CD14-positive monocyte (primary cell): ENCODE measurements around the gene PADI4. TPM values are rescaled to one million over a fixed set of nuclear protein-coding genes. Genes with fewer than 3 reads are reported as not detected.
A peak's percentile ranks its signal among the peaks of the same experiment; 100 is the strongest.
"Not testable (repeated sequence)": the region's sequence is repeated elsewhere in the genome, so short reads cannot be mapped to it uniquely, and the experiment has no call there.

Source experiments
- DNase-seq, 3 donors: peaks; one replicate each; pipeline ENCODE4 v3.0.0-alpha.2; 2011 to 2022
- H2AFZ ChIP-seq: 2 replicates; pipeline ENCODE4 v1.6.0; 2012; ENCODE audit warnings: mild to moderate bottlenecking, low read depth, low read length, inconsistent platforms; ENCODE audit not compliant: insufficient read depth, poor library complexity, severe bottlenecking
- H3K27ac ChIP-seq, 2 donors: 1 replicate in 1 of 2; 2 replicates in 1 of 2; pipeline ENCODE4 v1.5.1; 2012 to 2013; ENCODE audit warnings: low read length in 2 of 2, control low read depth in 1 of 2, inconsistent platforms in 1 of 2, low read depth in 1 of 2, mild to moderate bottlenecking in 1 of 2
- H3K27me3 ChIP-seq, 2 donors: one replicate each; pipeline versions ENCODE4 v1.6.0 to v1.6.1; 2011 to 2013; ENCODE audit warnings: low read length in 2 of 2; ENCODE audit not compliant: control insufficient read depth in 2 of 2, insufficient read depth in 2 of 2
- H3K36me3 ChIP-seq, 2 donors: replicated peaks in 1 of 2; 1 replicate in 1 of 2; 2 replicates in 1 of 2; pipeline versions ENCODE4 v1.5.1 to v1.6.1; 2012 to 2013; ENCODE audit warnings: low read length in 2 of 2, control low read depth in 1 of 2, inconsistent platforms in 1 of 2, mild to moderate bottlenecking in 1 of 2; ENCODE audit not compliant: insufficient read depth in 2 of 2, control insufficient read depth in 1 of 2
- H3K4me1 ChIP-seq, 2 donors: 1 replicate in 1 of 2; 2 replicates in 1 of 2; pipeline versions ENCODE4 v1.5.1 to v1.6.1; 2012 to 2013; ENCODE audit warnings: low read length in 2 of 2, control low read depth in 1 of 2, inconsistent platforms in 1 of 2, mild to moderate bottlenecking in 1 of 2, moderate library complexity in 1 of 2; ENCODE audit not compliant: insufficient read depth in 2 of 2, control insufficient read depth in 1 of 2
- H3K4me2 ChIP-seq: replicated peaks from 2 replicates; pipeline ENCODE3; 2012; ENCODE audit warnings: low read length, moderate library complexity, mild to moderate bottlenecking; ENCODE audit not compliant: poor library complexity, severe bottlenecking; ENCODE audit errors: extremely low read depth
- H3K4me3 ChIP-seq, 3 experiments: fragments of 200-600 bp in 1 of 3; sonication (generic) in 1 of 3; replicated peaks in 1 of 3; 1 replicate in 2 of 3; 2 replicates in 1 of 3; pipeline ENCODE4 v1.5.1; 2011 to 2013; ENCODE audit warnings: low read length in 3 of 3, mild to moderate bottlenecking in 3 of 3, control low read depth in 2 of 3, low read depth in 2 of 3, inconsistent platforms in 1 of 3, moderate library complexity in 1 of 3
- H3K79me2 ChIP-seq: 2 replicates; pipeline ENCODE4 v1.6.0; 2012; ENCODE audit warnings: mild to moderate bottlenecking, control low read depth, inconsistent platforms, low read length, moderate library complexity; ENCODE audit not compliant: insufficient read depth
- H3K9ac ChIP-seq: 2 replicates; pipeline ENCODE4 v1.6.0; 2017; ENCODE audit warnings: low read length, mild to moderate bottlenecking; ENCODE audit not compliant: insufficient read depth, poor library complexity, severe bottlenecking
- H3K9me3 ChIP-seq, 2 donors: replicated peaks in 1 of 2; 1 replicate in 1 of 2; 2 replicates in 1 of 2; pipeline versions ENCODE4 v1.5.1 to v1.6.1; 2012 to 2013; ENCODE audit warnings: low read length in 2 of 2, control low read depth in 1 of 2; ENCODE audit not compliant: control insufficient read depth in 1 of 2, insufficient read depth in 1 of 2
- H4K20me1 ChIP-seq: 2 replicates; pipeline ENCODE4 v1.6.0; 2012; ENCODE audit warnings: mild to moderate bottlenecking, low read length, control low read depth, moderate library complexity; ENCODE audit not compliant: insufficient read depth
- H3K27ac Mint-ChIP-seq, 7 donors: one replicate each; pipeline ENCODE4 v1.8.0; 2020; ENCODE audit warnings: mild to moderate bottlenecking in 7 of 7, mixed read lengths in 7 of 7, moderate library complexity in 6 of 7, inconsistent platforms in 2 of 7
- H3K27me3 Mint-ChIP-seq, 3 donors: one replicate each; pipeline ENCODE4 v1.8.0; 2021 to 2022; ENCODE audit warnings: low read depth in 3 of 3, mild to moderate bottlenecking in 3 of 3, mixed read lengths in 3 of 3, moderate library complexity in 3 of 3, inconsistent platforms in 1 of 3
- H3K36me3 Mint-ChIP-seq, 2 donors: one replicate each; pipeline ENCODE4 v1.8.0; 2020; ENCODE audit warnings: mixed read lengths in 2 of 2, inconsistent platforms in 1 of 2, mild to moderate bottlenecking in 1 of 2
- H3K4me1 Mint-ChIP-seq: one replicate; pipeline ENCODE4 v1.8.0; 2020; ENCODE audit warnings: mild to moderate bottlenecking, mixed read lengths
- H3K4me3 Mint-ChIP-seq, 2 donors: one replicate each; pipeline ENCODE4 v1.8.0; 2020; ENCODE audit warnings: mild to moderate bottlenecking in 2 of 2, mixed read lengths in 2 of 2, moderate library complexity in 1 of 2
- H3K9me3 Mint-ChIP-seq, 7 donors: one replicate each; pipeline ENCODE4 v1.8.0; 2020 to 2022; ENCODE audit warnings: mixed read lengths in 7 of 7, mild to moderate bottlenecking in 6 of 7, moderate library complexity in 6 of 7, inconsistent platforms in 2 of 7
- CTCF ChIP-seq: fragments of 200-600 bp; IDR thresholded peaks from one replicate; pipeline ENCODE4 v1.8.0; 2022; ENCODE audit warnings: antibody characterized with exemption, mild to moderate bottlenecking
- WGBS: methylation state at CpG from one replicate; pipeline ENCODE4 v1.1.5; 2013; ENCODE audit warnings: missing lambda C conversion rate; ENCODE audit not compliant: insufficient coverage; 5-methylcytosine and 5-hydroxymethylcytosine counted together
- intact Hi-C, 2 donors: fragments of 100-400 bp; cut with micrococcal nuclease; formaldehyde crosslinking; loops; one replicate each; pipeline versions ENCODE4 v1.15.0 to v1.15.1; 2023
- polyA plus RNA-seq, 3 donors: library from polyadenylated mRNA; depleted of rRNA in 1 of 3; unstranded in 2 of 3; stranded (reverse) in 1 of 3; fragments of 300-500 nt in 2 of 3; fragments of >200 nt in 1 of 3; fragmentation: Illumina TruSeq in 2 of 3; gene quantifications; 1 replicate in 2 of 3; 2 replicates in 1 of 3; pipeline ENCODE4 v1.2.3, GENCODE V29; 2012 to 2021

The PADI4 gene
- polyA plus RNA-seq, 3 donors, result 160 to 356 (median 164) TPM

DNA sequence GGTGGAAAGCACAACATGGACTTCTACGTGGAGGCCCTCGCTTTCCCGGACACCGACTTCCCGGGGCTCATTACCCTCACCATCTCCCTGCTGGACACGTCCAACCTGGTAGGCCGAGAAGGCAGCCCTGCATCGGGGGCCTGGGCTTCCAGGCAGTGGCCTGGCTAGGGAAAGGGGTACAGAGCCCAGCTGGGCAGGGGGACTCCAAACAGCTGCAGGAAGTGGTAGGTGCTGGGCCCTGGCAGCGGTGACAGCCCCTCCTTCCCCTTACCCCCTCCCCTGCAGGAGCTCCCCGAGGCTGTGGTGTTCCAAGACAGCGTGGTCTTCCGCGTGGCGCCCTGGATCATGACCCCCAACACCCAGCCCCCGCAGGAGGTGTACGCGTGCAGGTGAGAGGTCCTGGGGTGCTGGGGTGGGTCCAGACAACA lies 34.0 kb downstream of the PADI4 start:
- Histone ChIP-seq H3K4me2 (no peak overlapping the region), H3K4me3 (no peak overlapping the region), H3K9me3 (no peaks in the 10 kb centered on the region), H3K27ac (no peak overlapping the region), H3K79me2 (no peaks in the 10 kb centered on the region), H4K20me1 (peaks cover 8% of the 10 kb centered on the region), H2AFZ (no peak overlapping the region), H3K36me3 (peaks cover 79 to 97% of the 10 kb centered on the region in 2 donors), H3K27me3 (no peaks in the 10 kb centered on the region), H3K9ac (no peak overlapping the region), H3K4me1 (no peaks in the 10 kb centered on the region)
- H3K4me3 Mint-ChIP-seq, result no peak overlapping the region
- no peaks in the 10 kb centered on the region for H3K4me1 Mint-ChIP-seq
- no peak for TF ChIP-seq CTCF
- peaks cover 0 to 2% (median 1%) of the 10 kb centered on the region in 3 donors for H3K27me3 Mint-ChIP-seq
- H3K9me3 Mint-ChIP-seq, result peaks cover 0 to 8% (median 4%) of the 10 kb centered on the region in 7 donors
- peaks cover 87 to 99% of the 10 kb centered on the region in 2 donors for H3K36me3 Mint-ChIP-seq
- WGBS, result 69% methylated on average over 5 of the region's 17 CpGs
- intact Hi-C loops, result no loop called here
- H3K27ac Mint-ChIP-seq, result no peak overlapping the region
- DNase-seq, result no peak

GRCh38 chr1:17345506-17345905 lies 37.5 kb downstream of the PADI4 start:
- H3K4me1 Mint-ChIP-seq, H2AFZ ChIP-seq, H3K27me3 Mint-ChIP-seq, DNase-seq, H3K27ac ChIP-seq, H3K9ac ChIP-seq, H3K27me3 ChIP-seq, intact Hi-C loops, H3K4me1 ChIP-seq, H3K4me3 ChIP-seq, H3K79me2 ChIP-seq, H3K9me3 ChIP-seq, H3K4me2 ChIP-seq, H3K9me3 Mint-ChIP-seq, H3K4me3 Mint-ChIP-seq: not testable (repeated sequence)
- peaks cover 15% of the 10 kb centered on the region for H4K20me1 ChIP-seq
- peaks cover 82 to 97% of the 10 kb centered on the region in 2 donors for H3K36me3 ChIP-seq
- WGBS, result 100% methylated on average over 1 of the region's 5 CpGs
- Mint-ChIP-seq H3K36me3 (peaks cover 89 to 100% of the 10 kb centered on the region in 2 donors), H3K27ac (peak overlapping the region in 4 of 7 donors; percentile 28 to 75 (median 58))
